Activated CD4-positive, alpha-beta T cell treated with anti-CD3 and anti-CD28 coated beads, Interleukin-2, amount 50 U/mL, for 48 hours (primary cell): ENCODE measurements around the gene WDR89.
"Not testable (repeated sequence)": the region's sequence is repeated elsewhere in the genome, so short reads cannot be mapped to it uniquely, and the experiment has no call there.

Experiments used
- DNase-seq, 2 experiments: peaks; one replicate each; pipeline ENCODE4 v3.0.0-alpha.2; 2020

WDR89 gene

GRCh38 chr14:63650256-63650952, 8.7 kb upstream of the WDR89 start:
- DNase-seq = peak; percentile 20 to 51

GRCh38 chr14:63647696-63648410, 6.2 kb upstream of the WDR89 start:
- DNase-seq = no peak

GRCh38 chr14:63644741-63645140, 3.1 kb upstream of the WDR89 start:
- no peak for DNase-seq

GRCh38 chr14:63642656-63643382, 1.1 kb upstream of the WDR89 start:
- no peak for DNase-seq

GRCh38 chr14:63642229-63642611, 549 bp upstream of the WDR89 start:
- peak; percentile 67 to 78 for DNase-seq

GRCh38 chr14:63638493-63638892, 3.2 kb downstream of the WDR89 start:
- no peak for DNase-seq

GRCh38 chr14:63636094-63636635, 5.5 kb downstream of the WDR89 start:
- not testable (repeated sequence) for DNase-seq

GRCh38 chr14:63633801-63634200, 7.9 kb downstream of the WDR89 start:
- no peak for DNase-seq

GRCh38 chr14:63632932-63633514, 8.6 kb downstream of the WDR89 start:
- no peak for DNase-seq

GRCh38 chr14:63624701-63625100, 17.0 kb downstream of the WDR89 start:
- no peak for DNase-seq

GRCh38 chr14:63624203-63624602, 17.5 kb downstream of the WDR89 start:
- DNase-seq = no peak

GRCh38 chr14:63621975-63622374, 19.7 kb downstream of the WDR89 start:
- not testable (repeated sequence) for DNase-seq

GRCh38 chr14:63616015-63616414, 25.7 kb downstream of the WDR89 start:
- no peak for DNase-seq

- DNase-seq = no peak
Observed at GRCh38 chr14:63614679-63615363, 26.9 kb downstream of the WDR89 start.

GRCh38 chr14:63611078-63611477, 30.6 kb downstream of the WDR89 start:
- DNase-seq = no peak

- no peak for DNase-seq
Observed at GRCh38 chr14:63605041-63605532, 36.6 kb downstream of the WDR89 start.

GRCh38 chr14:63604626-63605025, 37.0 kb downstream of the WDR89 start:
- no peak for DNase-seq

GRCh38 chr14:63603749-63604277, 37.9 kb downstream of the WDR89 start:
- no peak for DNase-seq

GRCh38 chr14:63598807-63599206, 42.9 kb downstream of the WDR89 start:
- DNase-seq = no peak

GRCh38 chr14:63596998-63597658, 44.5 kb downstream of the WDR89 start:
- DNase-seq = no peak
